Activated naive CD4-positive, alpha-beta T cell treated with anti-CD3 and anti-CD28 coated beads, Interleukin-2, amount 10 ng/mL, durations not matched to agents 7 days and 5 days (primary cell): ENCODE measurements around the gene SLC22A3.
"Not testable (repeated sequence)": the region's sequence is repeated elsewhere in the genome, so short reads cannot be mapped to it uniquely, and the experiment has no call there.

Experiments used
- CTCF ChIA-PET: fragments of 350-600 bp; sonication (Branson Sonifier 250); formaldehyde crosslinking; loops from one replicate; lab custom pipeline; 2021; ENCODE audit warnings: antibody characterized with exemption; lab: Charles Lee
- DNase-seq: peaks from one replicate; pipeline ENCODE4 v3.0.0-alpha.2; 2020
- H3K27ac Mint-ChIP-seq: one replicate; pipeline ENCODE4 v1.8.0; 2021; ENCODE audit warnings: mild to moderate bottlenecking, moderate library complexity, mixed read lengths
- H3K27me3 Mint-ChIP-seq: one replicate; pipeline ENCODE4 v1.8.0; 2021; ENCODE audit warnings: mild to moderate bottlenecking, mixed read lengths
- H3K36me3 Mint-ChIP-seq: one replicate; pipeline ENCODE4 v1.8.0; 2021; ENCODE audit warnings: mixed read lengths
- H3K4me1 Mint-ChIP-seq: one replicate; pipeline ENCODE4 v1.8.0; 2021; ENCODE audit warnings: mixed read lengths
- H3K4me3 Mint-ChIP-seq: one replicate; pipeline ENCODE4 v1.8.0; 2021; ENCODE audit warnings: mild to moderate bottlenecking, moderate library complexity, mixed read lengths
- H3K9me3 Mint-ChIP-seq: one replicate; pipeline ENCODE4 v1.8.0; 2021; ENCODE audit warnings: mixed read lengths

SLC22A3 gene

GRCh38 chr6:160469153-160469552 lies 121.0 kb downstream of the SLC22A3 start:
- peaks cover 6% of the 10 kb centered on the region for H3K9me3 Mint-ChIP-seq
- DNase-seq: no peak
- no peak overlapping the region for H3K27ac Mint-ChIP-seq
- H3K27me3 Mint-ChIP-seq: peaks cover 53% of the 10 kb centered on the region
- CTCF ChIA-PET: no interaction called here
- H3K4me3 Mint-ChIP-seq: no peak overlapping the region
- peaks cover 28% of the 10 kb centered on the region for H3K4me1 Mint-ChIP-seq
- peaks cover 20% of the 10 kb centered on the region for H3K36me3 Mint-ChIP-seq

- Mint-ChIP-seq H3K9me3 (peaks cover 13% of the 10 kb centered on the region), H3K36me3 (peaks cover 11% of the 10 kb centered on the region)
- H3K27me3 Mint-ChIP-seq, H3K4me1 Mint-ChIP-seq, H3K4me3 Mint-ChIP-seq, DNase-seq, CTCF ChIA-PET, H3K27ac Mint-ChIP-seq: not testable (repeated sequence)
Measured at GRCh38 chr6:160476056-160476455, 127.9 kb downstream of the SLC22A3 start.

- Mint-ChIP-seq H3K9me3 (peaks cover 19% of the 10 kb centered on the region), H3K36me3 (peaks cover 20% of the 10 kb centered on the region)
- H3K27ac Mint-ChIP-seq, H3K27me3 Mint-ChIP-seq, H3K4me1 Mint-ChIP-seq, CTCF ChIA-PET, H3K4me3 Mint-ChIP-seq, DNase-seq: not testable (repeated sequence)
Measured at GRCh38 chr6:160477072-160477471, 128.9 kb downstream of the SLC22A3 start.

GRCh38 chr6:160477901-160478300 lies 129.7 kb downstream of the SLC22A3 start:
- Mint-ChIP-seq H3K27ac (no peak overlapping the region), H3K36me3 (peaks cover 28% of the 10 kb centered on the region), H3K4me3 (no peak overlapping the region), H3K4me1 (peaks cover 5% of the 10 kb centered on the region), H3K27me3 (peaks cover 6% of the 10 kb centered on the region), H3K9me3 (peaks cover 23% of the 10 kb centered on the region)
- CTCF ChIA-PET: no interaction called here
- DNase-seq: no peak

- CTCF ChIA-PET: no interaction called here
- Mint-ChIP-seq H3K27me3 (peaks cover 14% of the 10 kb centered on the region), H3K36me3 (peaks cover 23% of the 10 kb centered on the region), H3K4me3 (no peak overlapping the region), H3K9me3 (peaks cover 6% of the 10 kb centered on the region), H3K4me1 (no peaks in the 10 kb centered on the region), H3K27ac (no peak overlapping the region)
- DNase-seq: no peak
Measured at GRCh38 chr6:160487116-160487515, 138.9 kb downstream of the SLC22A3 start.

- H3K36me3 Mint-ChIP-seq: peaks cover 18% of the 10 kb centered on the region
- peaks cover 19% of the 10 kb centered on the region for H3K27me3 Mint-ChIP-seq
- H3K27ac Mint-ChIP-seq: no peak overlapping the region
- DNase-seq: no peak
- no peak overlapping the region for H3K4me3 Mint-ChIP-seq
- no peaks in the 10 kb centered on the region for H3K9me3 Mint-ChIP-seq
- no peaks in the 10 kb centered on the region for H3K4me1 Mint-ChIP-seq
- CTCF ChIA-PET: no interaction called here
Measured at GRCh38 chr6:160489091-160489490, 140.9 kb downstream of the SLC22A3 start.

GRCh38 chr6:160494576-160494975 lies 146.4 kb downstream of the SLC22A3 start:
- Mint-ChIP-seq H3K4me1 (no peaks in the 10 kb centered on the region), H3K27me3 (peaks cover 26% of the 10 kb centered on the region), H3K9me3 (no peaks in the 10 kb centered on the region), H3K4me3 (no peak overlapping the region), H3K27ac (no peak overlapping the region), H3K36me3 (peaks cover 9% of the 10 kb centered on the region)
- CTCF ChIA-PET: no interaction called here
- no peak for DNase-seq

GRCh38 chr6:160500639-160501038 lies 152.5 kb downstream of the SLC22A3 start:
- Mint-ChIP-seq H3K4me3 (no peak overlapping the region), H3K9me3 (peaks cover 17% of the 10 kb centered on the region), H3K27ac (no peak overlapping the region), H3K36me3 (peaks cover 3% of the 10 kb centered on the region), H3K4me1 (no peaks in the 10 kb centered on the region), H3K27me3 (peaks cover 11% of the 10 kb centered on the region)
- DNase-seq: no peak
- CTCF ChIA-PET: interaction anchor here (0.9 kb wide), 1 partner anchor 19 kb away, joined by 3 read pairs; no protein-coding TSS in a partner anchor
